ENCODE measurements around the gene IGFLR1. TPM values are rescaled to one million over a fixed set of nuclear protein-coding genes. Genes with fewer than 3 reads are reported as not detected.

Gene IGFLR1
- total RNA-seq, 1 donor from 2014 or later: 2.4 TPM

DNA sequence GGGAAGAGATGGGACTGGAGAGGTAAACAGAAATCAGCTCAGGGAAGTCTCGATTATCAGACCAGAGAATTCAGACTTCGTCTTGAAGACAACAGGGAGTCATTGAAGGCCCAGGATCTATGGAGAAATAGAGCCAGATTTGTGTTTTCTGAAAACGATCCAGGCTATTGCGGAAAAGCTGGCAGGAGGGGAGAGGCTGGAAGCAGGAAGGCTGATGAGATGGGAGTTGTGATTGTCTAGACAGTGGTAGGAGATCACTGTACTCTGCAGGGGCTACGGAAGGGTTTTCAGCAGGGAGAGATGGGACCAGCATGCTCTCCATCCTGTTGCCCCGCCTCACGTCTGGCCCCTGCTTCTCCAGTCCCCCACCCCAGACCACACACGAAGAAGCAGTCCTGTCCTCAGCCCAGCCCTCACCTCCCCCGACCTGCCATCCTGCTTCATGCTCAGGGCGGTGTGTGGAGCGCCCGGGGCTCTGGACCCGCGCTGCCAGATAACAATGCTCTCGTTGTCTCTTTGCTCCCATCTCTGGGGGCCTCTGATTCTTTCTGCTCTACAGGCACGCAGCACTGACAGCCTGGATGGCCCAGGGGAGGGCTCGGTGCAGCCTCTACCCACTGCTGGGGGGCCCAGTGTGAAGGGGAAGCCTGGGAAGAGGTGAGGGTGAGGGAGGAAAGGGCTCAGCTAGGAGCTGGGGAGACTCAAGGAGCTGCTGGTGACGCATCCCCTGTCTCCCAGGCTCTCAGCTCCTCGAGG, 35.0 kb upstream of the IGFLR1 start:
- peaks cover 4% of the 10 kb centered on the region for H3K36me3 Mint-ChIP-seq (ENCODE audit: low read depth, unreplicated experiment)
- Histone ChIP-seq H3K9ac (ENCODE audit: low read length) (no peak overlapping the region), H4K20me1 (ENCODE audit: insufficient read depth, low read length) (peaks cover 9% of the 10 kb centered on the region), H3K4me2 (ENCODE audit: low read length) (peak overlapping the region; percentile 93), H3K4me1 (ENCODE audit: insufficient read depth, low read length) (peaks cover 13% of the 10 kb centered on the region), H3K27ac (ENCODE audit: low read depth, low read length) (no peak overlapping the region), H3K27me3 (ENCODE audit: insufficient read depth, low read length) (no peaks in the 10 kb centered on the region), H3K36me3 (ENCODE audit: insufficient read depth, low read length) (no peaks in the 10 kb centered on the region), H3K9me3 (ENCODE audit: insufficient read depth, low read depth, low read length) (no peaks in the 10 kb centered on the region), H2AFZ (ENCODE audit: low read depth, low read length) (no peak overlapping the region), H3K79me2 (ENCODE audit: insufficient read depth, low read length) (peaks cover 5% of the 10 kb centered on the region), H3K4me3 (ENCODE audit: insufficient read depth, low read depth, low read length) (no peak overlapping the region)
- peaks cover 27% of the 10 kb centered on the region for H3K27me3 Mint-ChIP-seq (ENCODE audit: low read depth, unreplicated experiment)
- TF ChIP-seq CTCF (IDR thresholded peaks at IDR 0.05; ENCODE audit: insufficient read depth, low read depth, low read length) (no peak), EZH2 (IDR thresholded peaks at IDR 0.05; ENCODE audit: insufficient read depth, low read length) (no peak)
- no peak for FAIRE-seq
- peaks cover 4% of the 10 kb centered on the region for H3K9me3 Mint-ChIP-seq (ENCODE audit: unreplicated experiment)
- peak overlapping the region; percentile 79 for H3K4me3 Mint-ChIP-seq (ENCODE audit: unreplicated experiment)
- no peak for DNase-seq (ENCODE audit: low read depth)
- no peak overlapping the region for H3K27ac Mint-ChIP-seq (ENCODE audit: unreplicated experiment)
- peaks cover 7% of the 10 kb centered on the region for H3K4me1 Mint-ChIP-seq (ENCODE audit: low read depth, unreplicated experiment)

GRCh38 chr19:35776102-35776788, 34.0 kb upstream of the IGFLR1 start:
- Histone ChIP-seq H4K20me1 (ENCODE audit: insufficient read depth, low read length) (peaks cover 9% of the 10 kb centered on the region), H3K9me3 (ENCODE audit: insufficient read depth, low read depth, low read length) (no peaks in the 10 kb centered on the region), H3K4me3 (ENCODE audit: insufficient read depth, low read depth, low read length) (peak overlapping the region; percentile 61), H3K27ac (ENCODE audit: low read depth, low read length) (no peak overlapping the region), H3K4me1 (ENCODE audit: insufficient read depth, low read length) (peaks cover 13% of the 10 kb centered on the region), H3K36me3 (ENCODE audit: insufficient read depth, low read length) (no peaks in the 10 kb centered on the region), H3K79me2 (ENCODE audit: insufficient read depth, low read length) (peaks cover 5% of the 10 kb centered on the region), H3K4me2 (ENCODE audit: low read length) (peak overlapping the region; percentile 93), H2AFZ (ENCODE audit: low read depth, low read length) (no peak overlapping the region), H3K9ac (ENCODE audit: low read length) (peak overlapping the region; percentile 76), H3K27me3 (ENCODE audit: insufficient read depth, low read length) (no peaks in the 10 kb centered on the region)
- Mint-ChIP-seq H3K9me3 (ENCODE audit: unreplicated experiment) (peaks cover 4% of the 10 kb centered on the region), H3K36me3 (ENCODE audit: low read depth, unreplicated experiment) (peaks cover 3% of the 10 kb centered on the region), H3K4me1 (ENCODE audit: low read depth, unreplicated experiment) (peaks cover 7% of the 10 kb centered on the region), H3K27ac (ENCODE audit: unreplicated experiment) (peak overlapping the region; percentile 19), H3K27me3 (ENCODE audit: low read depth, unreplicated experiment) (peaks cover 23% of the 10 kb centered on the region), H3K4me3 (ENCODE audit: unreplicated experiment) (peak overlapping the region; percentile 79)
- TF ChIP-seq CTCF (IDR thresholded peaks at IDR 0.05; ENCODE audit: insufficient read depth, low read depth, low read length) (no peak), EZH2 (IDR thresholded peaks at IDR 0.05; ENCODE audit: insufficient read depth, low read length) (no peak)
- DNase-seq (ENCODE audit: low read depth) (no peak), FAIRE-seq (no peak)

Data from astrocyte (in vitro differentiated cells and primary cell).